Ishikawa (cell line): ENCODE data around the gene RPN2.

ENCODE experiments used
- CEBPB ChIP-seq: IDR thresholded peaks from 2 replicates; pipeline ENCODE4 v1.6.1; 2012
- CREB1 ChIP-seq: IDR thresholded peaks from 2 replicates; pipeline ENCODE4 v1.6.1; 2012; ENCODE audit warnings: low read depth
- EGR1 ChIP-seq: IDR thresholded peaks from 2 replicates; pipeline ENCODE4 v1.6.1; 2012
- EP300 ChIP-seq: IDR thresholded peaks from 2 replicates; pipeline ENCODE4 v1.6.1; 2012; ENCODE audit warnings: borderline replicate concordance
- FOXM1 ChIP-seq: IDR thresholded peaks from 2 replicates; pipeline ENCODE4 v1.6.1; 2012; ENCODE audit warnings: low read depth, borderline replicate concordance
- NFIC ChIP-seq: IDR thresholded peaks from 2 replicates; pipeline ENCODE4 v1.6.1; 2012
- RAD21 ChIP-seq: IDR thresholded peaks from 2 replicates; pipeline ENCODE4 v1.6.1; 2012; ENCODE audit warnings: low read depth
- REST ChIP-seq: IDR thresholded peaks from 2 replicates; pipeline ENCODE4 v1.6.1; 2012; ENCODE audit warnings: low read depth, mild to moderate bottlenecking
- TAF1 ChIP-seq: IDR thresholded peaks from 2 replicates; pipeline ENCODE4 v1.6.1; 2012; ENCODE audit warnings: low read depth, mild to moderate bottlenecking
- TEAD4 ChIP-seq: IDR thresholded peaks from 2 replicates; pipeline ENCODE4 v1.6.1; 2012
- YY1 ChIP-seq: IDR thresholded peaks from 2 replicates; pipeline ENCODE4 v1.6.1; 2012; ENCODE audit warnings: low read depth
- TF ChIP-seq, protein P1 (sequence below): IDR thresholded peaks from 2 replicates; pipeline ENCODE4 v1.6.1; 2012

DNA sequence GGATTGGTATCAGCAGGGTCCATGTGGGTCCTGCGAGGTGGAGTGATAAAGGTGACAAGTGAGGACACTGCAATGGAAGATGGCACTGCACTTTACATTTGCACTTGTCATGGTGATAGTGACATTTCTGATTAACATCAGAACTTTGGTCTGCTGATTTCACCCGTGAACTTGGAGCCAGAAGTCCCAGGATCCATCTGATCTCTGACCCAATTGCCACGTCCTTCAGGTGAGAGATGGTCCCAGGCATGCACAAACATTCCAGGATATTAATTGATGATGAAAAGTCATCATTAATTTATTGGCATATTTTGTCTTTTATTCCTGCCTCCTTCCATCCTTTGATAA lies 92.3 kb downstream of the RPN2 start:
- TF ChIP-seq CREB1 (no peak), EP300 (no peak), TAF1 (no peak), REST (no peak), RAD21 (no peak), YY1 (no peak), TEAD4 (no peak), CEBPB (no peak), FOXM1 (no peak), NFIC (no peak), EGR1 (no peak)
- TF ChIP-seq, protein P1, sequence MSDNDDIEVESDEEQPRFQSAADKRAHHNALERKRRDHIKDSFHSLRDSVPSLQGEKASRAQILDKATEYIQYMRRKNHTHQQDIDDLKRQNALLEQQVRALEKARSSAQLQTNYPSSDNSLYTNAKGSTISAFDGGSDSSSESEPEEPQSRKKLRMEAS = no peak
